ENCODE data around the gene HIPK4. TPM values are rescaled to one million over a fixed set of nuclear protein-coding genes. Genes with fewer than 3 reads are reported as not detected.

HIPK4 gene
- total and polyA plus RNA-seq, 2 of the 4 experiments (the other 2 are of a cell fraction) = 0.12 to 0.18 TPM

DNA sequence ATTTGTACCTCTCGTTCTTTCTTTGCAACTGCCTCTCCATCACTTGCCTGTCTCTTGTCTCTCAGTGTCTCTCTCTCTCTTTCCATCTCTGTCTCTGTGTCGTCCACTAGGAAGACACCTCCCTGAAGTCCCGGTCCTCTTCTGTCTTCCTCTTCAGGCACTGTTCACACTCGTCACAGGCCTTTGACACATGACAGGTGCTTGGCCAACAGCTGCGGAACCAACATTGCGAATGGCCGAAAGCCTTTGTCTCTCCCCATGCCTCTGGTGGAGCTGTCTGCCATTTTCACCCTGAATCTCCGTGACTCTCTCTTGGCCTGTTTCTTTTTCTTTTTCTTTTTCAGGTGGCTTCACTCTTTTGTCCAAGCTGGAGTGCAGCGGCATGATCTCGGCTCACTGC lies 2.8 kb downstream of the HIPK4 start:
- intact Hi-C loops (cut with micrococcal nuclease) (no loop called here), in situ Hi-C loops (cut with MboI; ENCODE audit: low sequenced_read_pairs) (no loop called here), dilution Hi-C loops (cut with HindIII; ENCODE audit: low sequenced_read_pairs, unreplicated experiment) (no loop called here)
- BruUV-seq (replicated peaks) = no TSS peak
- H3K27ac ChIP-seq (ENCODE audit: insufficient read depth, low read length) = no peak overlapping the region
- H2AK9ac ChIP-seq (replicated peaks; ENCODE audit: low read depth, low read length, poor library complexity) = no peak overlapping the region
- no peak overlapping the region for H3K18ac ChIP-seq (ENCODE audit: low read depth, low read length)
- no peak overlapping the region for H2BK5ac ChIP-seq (ENCODE audit: low read depth, low read length, poor library complexity, severe bottlenecking)
- H3K14ac ChIP-seq (replicated peaks; ENCODE audit: low read depth, low read length) = no peak overlapping the region
- ChIA-PET POLR2A (ENCODE audit: unreplicated experiment) (no interaction called here), CTCF (no interaction called here)
- no peak overlapping the region for H4K5ac ChIP-seq (ENCODE audit: low read depth, low read length)
- no peaks in the 10 kb centered on the region for H4K20me1 ChIP-seq (ENCODE audit: insufficient read depth, low read length)
- no peak overlapping the region for H4K91ac ChIP-seq (ENCODE audit: insufficient read depth, low read depth, low read length)
- H2BK20ac ChIP-seq (ENCODE audit: low read depth, low read length) = no peak overlapping the region
- no peak overlapping the region for H2AK5ac ChIP-seq (ENCODE audit: low read depth, low read length)
- H3K4ac ChIP-seq (ENCODE audit: low read depth, low read length) = no peak overlapping the region
- ATAC-seq (ENCODE audit: low read depth) = no peak
- H3K79me1 ChIP-seq (ENCODE audit: low read depth in 1 of 2, low read length in 2 of 2) = no peaks in the 10 kb centered on the region
- TF ChIP-seq, protein P1, sequence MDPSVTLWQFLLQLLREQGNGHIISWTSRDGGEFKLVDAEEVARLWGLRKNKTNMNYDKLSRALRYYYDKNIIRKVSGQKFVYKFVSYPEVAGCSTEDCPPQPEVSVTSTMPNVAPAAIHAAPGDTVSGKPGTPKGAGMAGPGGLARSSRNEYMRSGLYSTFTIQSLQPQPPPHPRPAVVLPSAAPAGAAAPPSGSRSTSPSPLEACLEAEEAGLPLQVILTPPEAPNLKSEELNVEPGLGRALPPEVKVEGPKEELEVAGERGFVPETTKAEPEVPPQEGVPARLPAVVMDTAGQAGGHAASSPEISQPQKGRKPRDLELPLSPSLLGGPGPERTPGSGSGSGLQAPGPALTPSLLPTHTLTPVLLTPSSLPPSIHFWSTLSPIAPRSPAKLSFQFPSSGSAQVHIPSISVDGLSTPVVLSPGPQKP (IDR thresholded peaks at IDR 0.05; ENCODE audit: borderline replicate concordance, low read depth, low read length) = no peak
- TF ChIP-seq MAZ (IDR thresholded peaks at IDR 0.05; ENCODE audit: borderline replicate concordance, low read depth, low read length) = no peak
- no peak for TF ChIP-seq SMC3 (IDR thresholded peaks at IDR 0.05; ENCODE audit: low read depth, low read length)
- TF ChIP-seq, protein P2, sequence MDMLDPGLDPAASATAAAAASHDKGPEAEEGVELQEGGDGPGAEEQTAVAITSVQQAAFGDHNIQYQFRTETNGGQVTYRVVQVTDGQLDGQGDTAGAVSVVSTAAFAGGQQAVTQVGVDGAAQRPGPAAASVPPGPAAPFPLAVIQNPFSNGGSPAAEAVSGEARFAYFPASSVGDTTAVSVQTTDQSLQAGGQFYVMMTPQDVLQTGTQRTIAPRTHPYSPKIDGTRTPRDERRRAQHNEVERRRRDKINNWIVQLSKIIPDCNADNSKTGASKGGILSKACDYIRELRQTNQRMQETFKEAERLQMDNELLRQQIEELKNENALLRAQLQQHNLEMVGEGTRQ (IDR thresholded peaks at IDR 0.05; ENCODE audit: low read depth, low read length) = no peak
- no peak for TF ChIP-seq MAFK (IDR thresholded peaks at IDR 0.05; ENCODE audit: low read depth, low read length)
- H3K36me3 ChIP-seq (ENCODE audit: control insufficient read depth, insufficient read depth, low read length) = no peaks in the 10 kb centered on the region
- H3K4me3 ChIP-seq (ENCODE audit: insufficient read depth, low read depth, low read length) = no peak overlapping the region
- no peak overlapping the region for H2BK15ac ChIP-seq (ENCODE audit: low read depth, low read length)
- H3K9me3 ChIP-seq (ENCODE audit: control insufficient read depth, insufficient read depth, low read length) = no peaks in the 10 kb centered on the region
- H3K23ac ChIP-seq (ENCODE audit: low read depth, low read length) = no peak overlapping the region
- H2AFZ ChIP-seq (replicated peaks; ENCODE audit: low read length, poor library complexity) = no peak overlapping the region
- WGBS, 2 experiments (ENCODE audit: extremely low coverage in 2 of 2, insufficient read length in 1 of 2) = 81% methylated on average over 6 of the region's 10 CpGs; no CpG with 5 or more reads in 1 of the 2 experiments
- no peak overlapping the region for H2BK120ac ChIP-seq (ENCODE audit: low read depth, low read length)
- no peaks in the 10 kb centered on the region for H3K4me1 ChIP-seq (ENCODE audit: control insufficient read depth, insufficient read depth, low read length)
- no peaks in the 10 kb centered on the region; the same call in 1 of the 2 replicates for H3K27me3 ChIP-seq (ENCODE audit: control insufficient read depth, insufficient read depth, low read length)
- H3K4me2 ChIP-seq (ENCODE audit: low read depth, low read length) = no peak overlapping the region
- H4K8ac ChIP-seq (ENCODE audit: low read depth in 2 of 2, low read length in 2 of 2) = no peak overlapping the region
- no peak for DNase-seq
- no peak overlapping the region for H3K56ac ChIP-seq (ENCODE audit: extremely low read depth, insufficient read depth, low read length)
- H3K9me1 ChIP-seq (ENCODE audit: insufficient read depth, low read length) = no peaks in the 10 kb centered on the region
- H3K9ac ChIP-seq (ENCODE audit: low read depth, low read length) = no peak overlapping the region

Data from IMR-90 (cell line).